RWPE2 (cell line): ENCODE data around the gene SCFD2.

Source experiments
- ATAC-seq: fragments of 200-7000 bp; cut with Tn5 transposase; 3 replicates; pipeline ENCODE4 v1.9.1; 2021; ENCODE audit warnings: low read depth
- DNase-seq: peaks from one replicate; pipeline ENCODE4 v3.0.0-alpha.2; 2020; ENCODE audit warnings: low spot score
- H3K27ac ChIP-seq: fragments of 450-650 bp; 2 replicates; pipeline ENCODE4 v1.5.1; 2017; ENCODE audit warnings: mild to moderate bottlenecking; ENCODE audit not compliant: poor library complexity, severe bottlenecking
- H3K27me3 ChIP-seq: fragments of 250-450 bp; sonication (Bioruptor Pico); 2 replicates; pipeline ENCODE4 v1.5.1; 2021; ENCODE audit warnings: mild to moderate bottlenecking, moderate library complexity; ENCODE audit not compliant: insufficient read depth, poor library complexity, severe bottlenecking
- H3K36me3 ChIP-seq: fragments of 250-450 bp; sonication (Bioruptor Pico); 2 replicates; pipeline ENCODE4 v1.5.1; 2020; ENCODE audit warnings: low read depth, mild to moderate bottlenecking, moderate library complexity
- H3K4me1 ChIP-seq: fragments of 250-450 bp; sonication (Bioruptor Pico); 2 replicates; pipeline ENCODE4 v1.5.1; 2021; ENCODE audit warnings: mild to moderate bottlenecking, moderate library complexity; ENCODE audit not compliant: insufficient read depth, poor library complexity, severe bottlenecking
- H3K4me3 ChIP-seq: fragments of 250-450 bp; sonication (Bioruptor Pico); 2 replicates; pipeline ENCODE4 v1.5.1; 2021; ENCODE audit warnings: mild to moderate bottlenecking, moderate library complexity; ENCODE audit not compliant: severe bottlenecking
- H3K9me3 ChIP-seq: fragments of 250-450 bp; sonication (Bioruptor Pico); 2 replicates; pipeline ENCODE4 v1.5.1; 2021; ENCODE audit warnings: mild to moderate bottlenecking, moderate library complexity; ENCODE audit not compliant: severe bottlenecking
- TF ChIP-seq, protein P1 (sequence below): fragments of 450-650 bp; IDR thresholded peaks from one replicate; pipeline ENCODE4 v1.5.1; 2017; ENCODE audit warnings: mild to moderate bottlenecking, moderate library complexity; ENCODE audit not compliant: poor library complexity, severe bottlenecking

Gene SCFD2

DNA sequence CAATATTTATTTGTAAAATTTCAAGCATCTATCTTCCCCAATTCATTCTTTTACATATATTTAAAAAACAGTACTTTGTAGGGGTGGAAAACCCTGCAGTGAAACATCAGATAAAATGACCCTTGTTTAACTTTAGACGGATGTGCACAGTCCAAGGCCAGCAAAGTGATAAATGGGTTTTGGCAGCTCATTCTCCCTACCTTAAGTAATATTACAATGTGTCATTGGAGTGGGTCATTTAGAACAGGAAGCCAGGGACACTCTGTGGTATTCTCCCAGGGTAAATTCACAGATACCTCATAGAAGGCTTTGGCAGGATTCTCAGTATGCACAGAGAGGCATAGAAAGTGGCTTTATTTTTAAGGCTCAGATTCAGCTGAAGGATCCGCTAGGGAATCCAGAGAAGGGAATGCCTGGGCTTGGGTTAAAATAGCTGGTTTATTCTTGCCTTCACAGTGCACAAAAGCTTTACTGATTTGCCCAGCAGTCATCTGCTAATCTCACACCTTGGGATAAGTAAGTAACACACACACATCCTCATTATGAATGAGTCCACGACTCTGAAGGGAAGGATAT lies 297.0 kb downstream of the SCFD2 start:
- Histone ChIP-seq H3K9me3 (no peaks in the 10 kb centered on the region), H3K27me3 (no peaks in the 10 kb centered on the region), H3K27ac (no peak overlapping the region), H3K36me3 (no peaks in the 10 kb centered on the region), H3K4me3 (no peak overlapping the region), H3K4me1 (no peaks in the 10 kb centered on the region)
- TF ChIP-seq, protein P1, sequence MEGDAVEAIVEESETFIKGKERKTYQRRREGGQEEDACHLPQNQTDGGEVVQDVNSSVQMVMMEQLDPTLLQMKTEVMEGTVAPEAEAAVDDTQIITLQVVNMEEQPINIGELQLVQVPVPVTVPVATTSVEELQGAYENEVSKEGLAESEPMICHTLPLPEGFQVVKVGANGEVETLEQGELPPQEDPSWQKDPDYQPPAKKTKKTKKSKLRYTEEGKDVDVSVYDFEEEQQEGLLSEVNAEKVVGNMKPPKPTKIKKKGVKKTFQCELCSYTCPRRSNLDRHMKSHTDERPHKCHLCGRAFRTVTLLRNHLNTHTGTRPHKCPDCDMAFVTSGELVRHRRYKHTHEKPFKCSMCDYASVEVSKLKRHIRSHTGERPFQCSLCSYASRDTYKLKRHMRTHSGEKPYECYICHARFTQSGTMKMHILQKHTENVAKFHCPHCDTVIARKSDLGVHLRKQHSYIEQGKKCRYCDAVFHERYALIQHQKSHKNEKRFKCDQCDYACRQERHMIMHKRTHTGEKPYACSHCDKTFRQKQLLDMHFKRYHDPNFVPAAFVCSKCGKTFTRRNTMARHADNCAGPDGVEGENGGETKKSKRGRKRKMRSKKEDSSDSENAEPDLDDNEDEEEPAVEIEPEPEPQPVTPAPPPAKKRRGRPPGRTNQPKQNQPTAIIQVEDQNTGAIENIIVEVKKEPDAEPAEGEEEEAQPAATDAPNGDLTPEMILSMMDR, result no peak
- ATAC-seq (no peak), DNase-seq (no peak)

DNA sequence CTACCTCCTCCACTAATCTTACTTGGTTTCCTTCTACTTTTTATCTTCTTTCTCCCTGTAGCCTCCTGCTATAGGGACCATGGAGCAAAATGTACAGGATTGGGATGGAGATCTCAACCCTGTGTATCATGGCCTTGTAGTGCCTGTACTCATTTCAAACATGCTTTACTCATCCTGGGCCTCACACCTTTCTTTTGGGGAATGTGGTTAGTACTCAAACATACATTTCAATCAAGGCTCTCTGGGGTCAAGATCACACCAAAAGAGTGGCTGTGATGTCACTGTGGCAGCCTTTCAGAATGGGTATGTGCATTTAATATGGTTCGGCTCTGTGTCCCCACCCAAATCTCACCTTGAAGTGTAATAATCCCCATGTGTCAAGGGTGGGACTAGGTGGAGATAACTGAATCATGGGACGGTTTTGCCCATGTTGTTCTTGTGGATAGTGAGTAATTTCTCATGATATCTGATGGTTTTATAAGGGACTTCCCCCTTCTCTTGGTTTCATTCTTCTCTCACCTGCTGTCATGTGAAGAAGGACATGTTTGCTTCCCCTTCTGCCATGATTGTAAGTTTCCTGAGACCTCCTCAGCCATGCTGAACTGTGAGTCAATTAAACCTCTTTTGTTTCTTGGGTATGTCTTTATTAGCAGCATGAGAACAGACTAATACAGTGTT lies 298.6 kb downstream of the SCFD2 start:
- TF ChIP-seq, protein P1, result no peak
- H3K36me3 ChIP-seq, result no peaks in the 10 kb centered on the region
- DNase-seq (no peak), ATAC-seq (no peak)
- H3K27ac ChIP-seq, result no peak overlapping the region
- H3K4me3 ChIP-seq, result no peak overlapping the region
- no peaks in the 10 kb centered on the region for H3K27me3 ChIP-seq
- no peaks in the 10 kb centered on the region for H3K4me1 ChIP-seq
- no peaks in the 10 kb centered on the region for H3K9me3 ChIP-seq

DNA sequence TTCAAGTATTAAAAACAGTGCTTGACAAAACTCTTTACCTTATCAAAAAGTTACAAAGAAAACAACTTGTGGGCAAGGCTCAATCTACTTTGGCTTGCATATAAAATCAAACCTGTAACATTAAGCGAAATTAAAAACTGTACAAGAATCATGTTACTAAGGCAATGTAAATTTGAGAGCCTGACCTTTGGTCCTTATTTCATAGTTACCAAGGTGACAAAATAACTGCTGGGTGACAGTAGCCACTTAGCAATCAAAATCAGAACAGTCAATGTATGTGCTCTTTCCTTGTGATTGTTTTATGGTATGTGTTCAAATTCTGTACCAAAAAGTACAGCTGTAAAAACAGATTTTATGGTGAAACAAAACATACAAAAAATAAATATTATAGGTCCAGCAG lies 299.7 kb downstream of the SCFD2 start:
- H3K4me1 ChIP-seq, result no peaks in the 10 kb centered on the region
- H3K4me3 ChIP-seq, result no peak overlapping the region
- TF ChIP-seq, protein P1, result no peak
- H3K9me3 ChIP-seq, result no peaks in the 10 kb centered on the region
- H3K27ac ChIP-seq, result no peak overlapping the region
- no peaks in the 10 kb centered on the region for H3K27me3 ChIP-seq
- H3K36me3 ChIP-seq, result no peaks in the 10 kb centered on the region
- no peak for ATAC-seq
- no peak for DNase-seq

DNA sequence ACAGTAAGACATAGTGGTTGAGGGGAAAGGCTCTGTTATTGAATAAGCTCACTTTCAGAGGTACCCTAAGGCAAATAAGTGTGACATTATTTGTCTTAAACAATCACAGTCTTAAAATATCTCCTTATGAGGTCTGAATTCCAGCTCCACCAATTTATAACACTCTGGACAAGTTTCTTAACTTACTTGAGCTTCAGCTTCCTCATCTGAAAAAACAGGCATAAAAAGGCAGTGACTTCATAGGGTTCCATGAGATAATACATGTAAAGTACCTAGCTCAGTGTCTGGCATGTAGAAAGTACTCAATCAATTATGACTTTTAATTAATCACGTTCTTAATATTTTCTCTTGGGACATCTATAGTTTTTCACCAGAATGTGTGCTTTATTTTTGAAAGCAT lies 301.3 kb downstream of the SCFD2 start:
- TF ChIP-seq, protein P1, result no peak
- Histone ChIP-seq H3K36me3 (no peaks in the 10 kb centered on the region), H3K27ac (no peak overlapping the region), H3K9me3 (no peaks in the 10 kb centered on the region), H3K4me1 (no peaks in the 10 kb centered on the region), H3K27me3 (no peaks in the 10 kb centered on the region), H3K4me3 (no peak overlapping the region)
- ATAC-seq (no peak), DNase-seq (no peak)
